ES-I3 (cell line): Measurements from ENCODE around the gene R3HDM2.

Source experiments
- H3K36me3 ChIP-seq: 2 replicates; pipeline ENCODE4 v1.6.1; 2013; ENCODE audit warnings: mild to moderate bottlenecking, low read length, control low read depth, moderate library complexity; ENCODE audit not compliant: insufficient read depth
- H3K4me1 ChIP-seq: 2 replicates; pipeline ENCODE4 v1.6.1; 2013; ENCODE audit warnings: mild to moderate bottlenecking, control low read depth, low read length; ENCODE audit not compliant: insufficient read depth
- H3K9ac ChIP-seq: 2 replicates; pipeline ENCODE4 v1.6.1; 2013; ENCODE audit warnings: low read depth, mild to moderate bottlenecking, low read length, moderate library complexity
- H3K9me3 ChIP-seq: 2 replicates; pipeline ENCODE4 v1.6.1; 2013; ENCODE audit warnings: mild to moderate bottlenecking, low read length, moderate library complexity; ENCODE audit not compliant: control insufficient read depth, insufficient read depth

R3HDM2 gene

GRCh38 chr12:57266681-57267080 lies 164.2 kb downstream of the R3HDM2 start:
- H3K4me1 ChIP-seq, result peaks cover 10% of the 10 kb centered on the region; the same call in 1 of the 2 replicates
- no peaks in the 10 kb centered on the region for H3K9me3 ChIP-seq
- H3K9ac ChIP-seq, result no peak overlapping the region
- peaks cover 4% of the 10 kb centered on the region for H3K36me3 ChIP-seq

- Histone ChIP-seq H3K9me3 (no peaks in the 10 kb centered on the region), H3K36me3 (peaks cover 6% of the 10 kb centered on the region; the same call in 1 of the 2 replicates), H3K9ac (no peak overlapping the region), H3K4me1 (peaks cover 7% of the 10 kb centered on the region; the same call in 1 of the 2 replicates)
Measured at GRCh38 chr12:57263096-57263495, 167.7 kb downstream of the R3HDM2 start.

- Histone ChIP-seq H3K36me3 (peaks cover 4% of the 10 kb centered on the region; the same call in 1 of the 2 replicates), H3K9ac (no peak overlapping the region), H3K4me1 (peaks cover 7% of the 10 kb centered on the region; the same call in 1 of the 2 replicates), H3K9me3 (no peaks in the 10 kb centered on the region)
Measured at GRCh38 chr12:57262126-57262822, 168.6 kb downstream of the R3HDM2 start.

- H3K9ac ChIP-seq, result no peak overlapping the region
- H3K9me3 ChIP-seq, result no peaks in the 10 kb centered on the region
- peaks cover 4% of the 10 kb centered on the region; the same call in 1 of the 2 replicates for H3K36me3 ChIP-seq
- H3K4me1 ChIP-seq, result peaks cover 7% of the 10 kb centered on the region; the same call in 1 of the 2 replicates
Measured at GRCh38 chr12:57261428-57261865, 169.4 kb downstream of the R3HDM2 start.

- Histone ChIP-seq H3K4me1 (peaks cover 7% of the 10 kb centered on the region; the same call in 1 of the 2 replicates), H3K9me3 (no peaks in the 10 kb centered on the region), H3K9ac (no peak overlapping the region), H3K36me3 (peaks cover 4% of the 10 kb centered on the region)
Measured at GRCh38 chr12:57260366-57260765, 170.5 kb downstream of the R3HDM2 start.

- H3K9me3 ChIP-seq, result no peaks in the 10 kb centered on the region
- peaks cover 7% of the 10 kb centered on the region; the same call in 1 of the 2 replicates for H3K4me1 ChIP-seq
- peaks cover 4% of the 10 kb centered on the region for H3K36me3 ChIP-seq
Measured at GRCh38 chr12:57258977-57259970, 171.6 kb downstream of the R3HDM2 start.

GRCh38 chr12:57255916-57256315 lies 174.9 kb downstream of the R3HDM2 start:
- peaks cover 4% of the 10 kb centered on the region for H3K36me3 ChIP-seq
- no peaks in the 10 kb centered on the region for H3K9me3 ChIP-seq
- peaks cover 3% of the 10 kb centered on the region; the same call in 1 of the 2 replicates for H3K4me1 ChIP-seq
- H3K9ac ChIP-seq, result no peak overlapping the region

More at GRCh38 chr12:57258977-57259970, 171.6 kb downstream of the R3HDM2 start:
- no peak overlapping the region for H3K9ac ChIP-seq

- Histone ChIP-seq H3K36me3 (peaks cover 4% of the 10 kb centered on the region), H3K9ac (no peak overlapping the region), H3K4me1 (peaks cover 9% of the 10 kb centered on the region; the same call in 1 of the 2 replicates), H3K9me3 (no peaks in the 10 kb centered on the region)
Measured at GRCh38 chr12:57254506-57255280, 176.2 kb downstream of the R3HDM2 start.

GRCh38 chr12:57250956-57251355 lies 179.9 kb downstream of the R3HDM2 start, which contains the start of gene STAC3:
Gene STAC3 (minus strand): TSS chr12:57251187. CDS start chr12:57249636, 1,551 bp downstream.
- Histone ChIP-seq H3K36me3 (no peaks in the 10 kb centered on the region; the same call in 1 of the 2 replicates), H3K9ac (no peak within 1 kb of the TSS), H3K4me1 (peaks cover 20% of the 10 kb centered on the region; the same call in 1 of the 2 replicates), H3K9me3 (no peaks in the 10 kb centered on the region)

- H3K4me1 ChIP-seq, result peaks cover 20% of the 10 kb centered on the region; the same call in 1 of the 2 replicates
- no peaks in the 10 kb centered on the region for H3K36me3 ChIP-seq
- H3K9me3 ChIP-seq, result no peaks in the 10 kb centered on the region
- no peak overlapping the region for H3K9ac ChIP-seq
Measured at GRCh38 chr12:57250541-57250940, 180.3 kb downstream of the R3HDM2 start.

- Histone ChIP-seq H3K9me3 (no peaks in the 10 kb centered on the region), H3K4me1 (peaks cover 28% of the 10 kb centered on the region; the same call in 1 of the 2 replicates), H3K36me3 (no peaks in the 10 kb centered on the region), H3K9ac (no peak overlapping the region)
Measured at GRCh38 chr12:57248934-57249742, 181.7 kb downstream of the R3HDM2 start.

- Histone ChIP-seq H3K9ac (no peak overlapping the region), H3K4me1 (peaks cover 30% of the 10 kb centered on the region; the same call in 1 of the 2 replicates), H3K36me3 (no peaks in the 10 kb centered on the region), H3K9me3 (no peaks in the 10 kb centered on the region)
Measured at GRCh38 chr12:57247041-57247440, 183.8 kb downstream of the R3HDM2 start.

- H3K4me1 ChIP-seq, result peaks cover 27% of the 10 kb centered on the region; the same call in 1 of the 2 replicates
- H3K9me3 ChIP-seq, result no peaks in the 10 kb centered on the region
- H3K9ac ChIP-seq, result no peak overlapping the region
- no peaks in the 10 kb centered on the region for H3K36me3 ChIP-seq
Measured at GRCh38 chr12:57244312-57244696, 186.5 kb downstream of the R3HDM2 start.
